OCI-LY7 (cell line): ENCODE measurements around the gene DNAH7. TPM values are rescaled to one million over a fixed set of nuclear protein-coding genes. Genes with fewer than 3 reads are reported as not detected.

ENCODE experiments used
- BruUV-seq: library from RNA; stranded (reverse); fragments of 400-500 nt; replicated peaks from 2 replicates; lab custom pipeline; 2021; lab: Mats Ljungman, UMichigan
- CTCF ChIA-PET: fragments of 300-600 bp; sonication (Branson Sonifier 250); formaldehyde crosslinking; loops from one replicate; lab custom pipeline; 2022; ENCODE audit warnings: antibody characterized with exemption; ENCODE audit not compliant: unreplicated experiment; lab: Charles Lee
- POLR2A ChIA-PET: fragments of 300-600 bp; sonication (Branson Sonifier 250); formaldehyde crosslinking; loops from one replicate; lab custom pipeline; 2022; ENCODE audit warnings: antibody characterized with exemption; lab: Charles Lee
- DNase-seq: peaks from one replicate; pipeline ENCODE4 v3.0.0-alpha.2; 2015; ENCODE audit warnings: low spot score
- H2AFZ ChIP-seq: fragments of 200-600 bp; sonication (generic), shearing (Covaris generic); 2 replicates; pipeline ENCODE4 v1.6.1; 2014; ENCODE audit warnings: mild to moderate bottlenecking, antibody characterized with exemption, low read length, moderate library complexity
- H3K27ac ChIP-seq: fragments of 200-600 bp; sonication (generic); 2 replicates; pipeline ENCODE4 v1.5.1; 2014; ENCODE audit warnings: mixed run types, low read depth, mild to moderate bottlenecking, moderate library complexity, low read length, inconsistent platforms; ENCODE audit not compliant: poor library complexity, severe bottlenecking
- H3K36me3 ChIP-seq: fragments of 200-600 bp; sonication (generic); 2 replicates; pipeline ENCODE4 v1.6.1; 2014; ENCODE audit warnings: mild to moderate bottlenecking, antibody characterized with exemption, low read length, moderate library complexity, mixed read lengths; ENCODE audit not compliant: insufficient read depth
- H3K4me1 ChIP-seq: fragments of 200-600 bp; sonication (generic); 2 replicates; pipeline ENCODE4 v1.5.1; 2014; ENCODE audit warnings: mild to moderate bottlenecking, low read length; ENCODE audit not compliant: insufficient read depth, poor library complexity, severe bottlenecking
- H3K4me2 ChIP-seq: fragments of 200-600 bp; sonication (generic); 2 replicates; pipeline ENCODE4 v1.6.1; 2014; ENCODE audit warnings: mild to moderate bottlenecking, low read length
- H3K4me3 ChIP-seq: fragments of 200-600 bp; sonication (generic); 2 replicates; pipeline ENCODE4 v1.5.1; 2014; ENCODE audit warnings: mild to moderate bottlenecking, low read depth, low read length; ENCODE audit not compliant: poor library complexity, severe bottlenecking
- H3K79me2 ChIP-seq: fragments of 200-600 bp; sonication (generic); 2 replicates; pipeline ENCODE4 v1.6.1; 2016; ENCODE audit warnings: low read depth, mild to moderate bottlenecking, low read length, moderate library complexity, mixed read lengths; ENCODE audit not compliant: insufficient read depth
- H3K9me2 ChIP-seq: fragments of 200-600 bp; sonication (generic); 2 replicates; pipeline ENCODE4 v1.6.1; 2016; ENCODE audit warnings: mild to moderate bottlenecking, low read length, mixed read lengths; ENCODE audit not compliant: insufficient read depth
- H3K9me3 ChIP-seq: fragments of 200-600 bp; sonication (generic); 2 replicates; pipeline ENCODE4 v1.6.1; 2014; ENCODE audit warnings: mild to moderate bottlenecking, mixed run types, low read length, mixed read lengths
- H4K20me1 ChIP-seq: fragments of 200-600 bp; sonication (generic); 2 replicates; pipeline ENCODE4 v1.6.1; 2014; ENCODE audit warnings: mild to moderate bottlenecking, antibody characterized with exemption, low read length, moderate library complexity, mixed read lengths; ENCODE audit not compliant: insufficient read depth
- EZH2phosphoT487 ChIP-seq: fragments of 200-600 bp; sonication (generic); IDR thresholded peaks from 2 replicates; pipeline ENCODE4 v1.6.1; 2018; ENCODE audit warnings: low read depth, borderline replicate concordance, mild to moderate bottlenecking, mixed run types, antibody characterized with exemption, low read length, moderate library complexity, mixed read lengths
- intact Hi-C: fragments of 100-400 bp; cut with micrococcal nuclease; formaldehyde crosslinking; loops from one replicate; pipeline ENCODE4 v1.10.0; 2022; ENCODE audit not compliant: unreplicated experiment
- total RNA-seq, 2 experiments: library from RNA; depleted of rRNA in 1 of 2; stranded (reverse); fragments of >200 nt in 1 of 2; shearing (Covaris generic) in 1 of 2; gene quantifications; 2 replicates each; pipeline ENCODE4 v1.2.3, GENCODE V29; 2014 to 2022
- TF ChIP-seq, protein P1 (sequence below): fragments of 200-600 bp; sonication (generic); conservative IDR thresholded peaks from 2 replicates; pipeline ENCODE4 v1.5.1; 2014; ENCODE audit warnings: mild to moderate bottlenecking, antibody characterized with exemption, low read length, moderate library complexity, mixed read lengths

Gene DNAH7
- total RNA-seq, 2 experiments from 2014 or later = not detected

GRCh38 chr2:195937176-195937575, 131.5 kb downstream of the DNAH7 start:
- POLR2A ChIA-PET = interaction anchor here (0.6 kb wide), 2 partner anchors 32 to 705 kb away, joined by 3 read pairs; no protein-coding TSS in a partner anchor
- intact Hi-C loops = no loop called here
- no peaks in the 10 kb centered on the region for H3K9me3 ChIP-seq

DNA sequence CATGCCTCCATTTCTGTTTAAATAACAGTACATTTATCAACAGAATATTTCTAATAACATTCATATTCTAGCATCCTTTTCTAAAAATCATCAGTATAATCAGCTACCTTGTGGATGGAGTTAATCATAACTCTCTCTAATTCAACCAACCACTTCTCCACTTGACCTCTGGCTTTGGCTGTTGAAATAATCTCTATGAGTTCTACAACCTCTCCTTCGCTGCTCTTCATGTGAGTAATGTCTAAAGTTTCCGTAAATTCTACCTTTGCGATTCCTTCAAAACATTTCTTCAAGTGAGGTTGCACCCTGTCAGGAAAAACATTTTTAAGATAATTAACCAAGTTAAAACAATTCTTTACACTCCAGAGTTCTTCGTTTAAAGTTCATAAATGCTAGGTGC, 134.2 kb downstream of the DNAH7 start:
- ChIA-PET CTCF (no interaction called here), POLR2A (no interaction called here)
- intact Hi-C loops = no loop called here
- Histone ChIP-seq H3K4me1 (no peaks in the 10 kb centered on the region), H2AFZ (no peak overlapping the region), H3K4me2 (no peak overlapping the region), H3K9me2 (no peaks in the 10 kb centered on the region), H3K4me3 (no peak overlapping the region), H4K20me1 (no peaks in the 10 kb centered on the region), H3K27ac (no peak overlapping the region), H3K79me2 (no peaks in the 10 kb centered on the region), H3K36me3 (no peaks in the 10 kb centered on the region), H3K9me3 (no peaks in the 10 kb centered on the region)
- BruUV-seq = no TSS peak
- no peak for TF ChIP-seq EZH2phosphoT487
- TF ChIP-seq, protein P1, sequence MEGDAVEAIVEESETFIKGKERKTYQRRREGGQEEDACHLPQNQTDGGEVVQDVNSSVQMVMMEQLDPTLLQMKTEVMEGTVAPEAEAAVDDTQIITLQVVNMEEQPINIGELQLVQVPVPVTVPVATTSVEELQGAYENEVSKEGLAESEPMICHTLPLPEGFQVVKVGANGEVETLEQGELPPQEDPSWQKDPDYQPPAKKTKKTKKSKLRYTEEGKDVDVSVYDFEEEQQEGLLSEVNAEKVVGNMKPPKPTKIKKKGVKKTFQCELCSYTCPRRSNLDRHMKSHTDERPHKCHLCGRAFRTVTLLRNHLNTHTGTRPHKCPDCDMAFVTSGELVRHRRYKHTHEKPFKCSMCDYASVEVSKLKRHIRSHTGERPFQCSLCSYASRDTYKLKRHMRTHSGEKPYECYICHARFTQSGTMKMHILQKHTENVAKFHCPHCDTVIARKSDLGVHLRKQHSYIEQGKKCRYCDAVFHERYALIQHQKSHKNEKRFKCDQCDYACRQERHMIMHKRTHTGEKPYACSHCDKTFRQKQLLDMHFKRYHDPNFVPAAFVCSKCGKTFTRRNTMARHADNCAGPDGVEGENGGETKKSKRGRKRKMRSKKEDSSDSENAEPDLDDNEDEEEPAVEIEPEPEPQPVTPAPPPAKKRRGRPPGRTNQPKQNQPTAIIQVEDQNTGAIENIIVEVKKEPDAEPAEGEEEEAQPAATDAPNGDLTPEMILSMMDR = no peak
- no peak for DNase-seq

More at GRCh38 chr2:195937176-195937575, 131.5 kb downstream of the DNAH7 start:
- Histone ChIP-seq H3K36me3 (no peaks in the 10 kb centered on the region), H3K27ac (no peak overlapping the region), H3K4me1 (no peaks in the 10 kb centered on the region), H4K20me1 (no peaks in the 10 kb centered on the region), H3K4me2 (no peak overlapping the region), H2AFZ (no peak overlapping the region), H3K79me2 (no peaks in the 10 kb centered on the region), H3K4me3 (no peak overlapping the region), H3K9me2 (no peaks in the 10 kb centered on the region)
- TF ChIP-seq EZH2phosphoT487 = no peak
- BruUV-seq = no TSS peak
- no peak for DNase-seq
- CTCF ChIA-PET = no interaction called here

GRCh38 chr2:195929531-195929930, 139.1 kb downstream of the DNAH7 start:
- no peak for DNase-seq
- CTCF ChIA-PET = no interaction called here

More at GRCh38 chr2:195929531-195929930, 139.1 kb downstream of the DNAH7 start:
- H3K4me3 ChIP-seq = no peak overlapping the region
- H4K20me1 ChIP-seq = no peaks in the 10 kb centered on the region
- no peak overlapping the region for H3K27ac ChIP-seq
- no TSS peak for BruUV-seq
- H3K9me2 ChIP-seq = no peaks in the 10 kb centered on the region
- no peaks in the 10 kb centered on the region for H3K79me2 ChIP-seq
- H3K36me3 ChIP-seq = no peaks in the 10 kb centered on the region
- no peaks in the 10 kb centered on the region for H3K9me3 ChIP-seq
- no peak overlapping the region for H3K4me2 ChIP-seq
- H2AFZ ChIP-seq = no peak overlapping the region
- TF ChIP-seq, protein P1 = no peak
- TF ChIP-seq EZH2phosphoT487 = no peak
- no peaks in the 10 kb centered on the region for H3K4me1 ChIP-seq
- POLR2A ChIA-PET = no interaction called here
- intact Hi-C loops = no loop called here
